HG03378 (cell line): ENCODE data around the gene GOSR1.
A peak's percentile ranks its signal among the peaks of the same experiment; 100 is the strongest.
"Not testable (repeated sequence)": the region's sequence is repeated elsewhere in the genome, so short reads cannot be mapped to it uniquely, and the experiment has no call there.

Experiments
- ATAC-seq: cut with Tn5 transposase; IDR thresholded peaks from one replicate; pipeline ENCODE4 v1.9.1; 2021; ENCODE audit warnings: mild to moderate bottlenecking, moderate library complexity; ENCODE audit not compliant: unreplicated experiment

Gene GOSR1

DNA sequence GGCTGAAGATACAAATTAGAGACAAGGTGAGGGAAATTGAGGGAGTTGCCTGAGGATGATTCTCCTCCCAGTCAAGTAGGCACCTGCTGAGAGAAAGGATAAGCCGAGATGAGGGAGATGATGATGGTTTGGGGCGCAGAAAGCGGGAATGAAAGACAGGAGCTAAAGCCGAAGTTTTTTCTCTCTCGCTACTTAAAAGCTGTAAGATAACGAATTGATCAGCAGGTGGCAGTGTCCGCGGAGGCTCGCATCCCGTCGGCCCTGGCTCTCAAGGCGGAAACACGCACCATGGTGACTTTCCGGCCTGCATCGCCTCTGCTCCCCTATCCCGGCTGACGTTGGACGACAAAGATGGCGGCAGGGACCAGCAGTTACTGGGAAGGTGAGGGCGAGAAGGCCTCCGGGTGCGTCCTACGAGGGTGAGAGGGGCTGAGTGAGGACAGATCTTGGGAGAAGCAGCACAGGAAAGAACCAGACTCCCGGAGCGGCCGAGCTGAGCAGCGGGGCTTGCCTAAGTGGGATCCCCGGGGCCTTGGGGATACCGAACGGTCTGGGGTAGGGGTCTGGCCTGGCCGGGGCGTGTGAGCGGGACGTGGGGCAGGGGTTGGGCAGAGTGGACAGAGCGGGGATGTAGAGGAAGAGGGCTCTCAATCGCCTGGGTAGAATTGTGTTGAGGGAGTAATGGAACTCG lies at the start of gene GOSR1:
TSS of gene GOSR1 (plus strand) at position 326 of the 691 bp plus-strand sequence. CDS start at position 352, 26 bp downstream.
- ATAC-seq, result peak; percentile 74

DNA sequence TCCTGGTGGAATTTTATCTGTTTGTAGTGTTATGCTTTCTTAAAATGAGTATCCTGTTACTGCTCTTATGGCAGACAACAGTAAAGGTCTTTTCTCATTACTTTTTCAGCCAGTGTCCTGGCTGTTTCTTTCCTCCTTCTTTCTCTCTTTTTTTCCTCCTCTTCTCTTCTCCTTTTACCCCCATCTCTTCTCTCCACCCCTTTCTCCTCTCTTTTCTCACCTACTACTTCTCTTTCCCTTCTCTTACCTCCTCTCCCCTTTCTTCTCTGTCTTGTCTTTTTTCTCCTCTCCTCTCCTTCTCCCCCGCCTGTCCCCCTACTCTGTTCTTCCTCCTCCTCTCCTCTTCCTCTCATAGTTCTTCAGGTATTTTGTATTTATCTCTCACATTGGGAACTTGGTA lies 49.6 kb upstream of the GOSR1 start:
- ATAC-seq, result no peak

DNA sequence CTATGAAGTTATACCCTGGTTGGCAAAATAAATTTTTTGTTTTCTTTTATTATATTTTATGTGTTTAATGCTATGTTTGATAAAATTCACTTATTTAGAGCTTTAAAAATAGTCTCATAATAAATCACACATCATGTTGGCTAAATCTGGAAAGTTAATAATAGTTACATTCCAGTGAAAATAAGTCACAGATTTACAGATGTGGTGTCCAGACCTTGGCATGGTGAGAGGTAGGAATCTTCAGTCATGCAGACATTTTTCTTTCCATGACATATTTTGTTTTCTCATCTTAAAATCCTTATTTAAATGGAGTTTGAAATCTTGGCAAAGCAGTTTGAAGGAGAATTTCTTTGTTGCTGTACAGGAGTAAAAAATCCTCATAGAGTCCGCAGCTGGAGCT lies 48.1 kb upstream of the GOSR1 start:
- ATAC-seq, result no peak

DNA sequence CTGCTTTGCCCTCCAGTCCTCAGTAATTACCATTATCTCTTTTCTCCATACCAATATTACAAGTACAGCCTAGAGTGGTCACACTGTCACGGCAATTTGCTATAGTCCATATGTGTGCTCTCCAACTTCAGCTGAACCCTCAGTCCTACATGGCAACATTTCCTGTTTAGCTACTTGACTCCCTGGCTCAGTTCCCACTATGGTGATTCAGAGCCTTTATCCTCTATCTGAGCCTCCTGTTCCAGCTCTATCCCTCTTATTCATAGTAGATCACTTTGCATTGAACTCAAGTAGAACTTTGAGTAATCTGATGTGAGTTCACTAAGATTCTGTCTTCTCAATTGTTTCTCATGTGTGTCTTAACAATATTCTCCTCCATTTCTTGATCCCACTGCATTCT lies 43.7 kb upstream of the GOSR1 start:
- no peak for ATAC-seq

DNA sequence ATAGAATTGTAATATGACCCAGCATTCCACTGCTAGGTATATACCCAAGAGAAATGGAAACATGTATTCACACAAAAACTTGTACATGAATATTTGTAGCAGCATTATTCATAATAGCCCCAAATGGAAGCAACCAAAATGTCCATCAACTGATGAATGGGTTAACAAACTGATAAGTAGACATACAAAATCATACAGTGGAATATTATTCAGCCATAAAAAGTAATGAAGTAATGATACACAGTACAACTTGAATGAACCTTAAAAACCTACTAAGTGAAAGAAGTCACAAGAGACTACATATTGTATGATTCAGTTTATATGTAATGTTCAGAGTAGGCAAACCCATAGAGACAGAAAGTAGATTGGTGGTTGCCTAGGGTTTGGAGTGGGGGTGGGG lies 40.5 kb upstream of the GOSR1 start:
- ATAC-seq, result no peak

DNA sequence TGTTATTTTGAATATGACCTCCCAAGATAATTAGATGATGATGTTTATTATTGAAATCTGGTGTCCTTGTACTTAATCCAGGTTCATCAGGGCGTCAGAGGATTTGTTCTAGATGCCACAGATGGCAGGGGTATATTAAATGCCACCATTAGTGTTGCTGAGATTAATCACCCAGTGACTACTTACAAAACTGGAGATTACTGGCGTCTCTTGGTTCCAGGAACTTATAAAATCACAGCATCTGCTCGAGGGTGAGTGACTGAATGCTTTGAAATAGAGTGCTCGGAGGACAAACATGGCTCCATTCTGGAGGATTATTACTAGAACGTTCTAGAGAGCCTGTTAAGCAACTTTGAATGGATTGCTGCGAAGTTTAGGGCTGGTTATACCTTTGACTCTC lies 33.5 kb upstream of the GOSR1 start:
- ATAC-seq, result no peak

DNA sequence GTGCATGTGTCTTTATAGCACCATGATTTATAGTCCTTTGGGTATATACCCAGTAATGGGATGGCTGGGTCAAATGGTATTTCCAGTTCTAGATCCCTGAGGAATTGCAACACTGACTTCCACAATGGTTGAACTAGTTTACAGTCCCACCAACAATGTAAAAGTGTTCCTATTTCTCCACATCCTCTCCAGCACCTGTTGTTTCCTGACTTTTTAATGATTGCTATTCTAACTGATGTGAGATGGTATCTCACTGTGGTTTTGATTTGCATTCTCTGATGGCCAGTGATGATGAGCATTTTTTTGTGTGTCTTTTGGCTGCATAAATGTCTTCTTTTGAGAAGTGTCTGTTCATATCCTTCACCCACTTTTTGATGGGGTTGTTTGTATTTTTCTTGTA lies 30.6 kb upstream of the GOSR1 start:
- ATAC-seq, result not testable (repeated sequence)

DNA sequence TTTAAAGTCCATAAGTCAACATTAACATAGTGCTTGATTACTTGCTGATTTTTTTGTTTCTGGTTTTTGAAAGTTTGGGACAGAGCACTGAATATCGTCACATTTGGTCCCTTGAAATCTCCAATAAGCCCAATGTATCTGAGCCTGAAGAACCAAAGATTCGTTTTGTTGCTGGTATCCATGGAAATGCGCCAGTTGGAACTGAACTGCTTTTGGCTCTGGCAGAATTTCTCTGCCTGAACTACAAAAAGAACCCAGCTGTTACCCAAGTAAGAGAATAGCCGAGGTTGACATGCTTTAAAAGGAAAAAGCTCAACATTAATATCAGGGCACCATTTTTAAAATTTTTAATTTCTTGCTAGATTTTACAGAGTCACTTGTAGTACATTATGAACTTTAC lies 27.7 kb upstream of the GOSR1 start:
- no peak for ATAC-seq

DNA sequence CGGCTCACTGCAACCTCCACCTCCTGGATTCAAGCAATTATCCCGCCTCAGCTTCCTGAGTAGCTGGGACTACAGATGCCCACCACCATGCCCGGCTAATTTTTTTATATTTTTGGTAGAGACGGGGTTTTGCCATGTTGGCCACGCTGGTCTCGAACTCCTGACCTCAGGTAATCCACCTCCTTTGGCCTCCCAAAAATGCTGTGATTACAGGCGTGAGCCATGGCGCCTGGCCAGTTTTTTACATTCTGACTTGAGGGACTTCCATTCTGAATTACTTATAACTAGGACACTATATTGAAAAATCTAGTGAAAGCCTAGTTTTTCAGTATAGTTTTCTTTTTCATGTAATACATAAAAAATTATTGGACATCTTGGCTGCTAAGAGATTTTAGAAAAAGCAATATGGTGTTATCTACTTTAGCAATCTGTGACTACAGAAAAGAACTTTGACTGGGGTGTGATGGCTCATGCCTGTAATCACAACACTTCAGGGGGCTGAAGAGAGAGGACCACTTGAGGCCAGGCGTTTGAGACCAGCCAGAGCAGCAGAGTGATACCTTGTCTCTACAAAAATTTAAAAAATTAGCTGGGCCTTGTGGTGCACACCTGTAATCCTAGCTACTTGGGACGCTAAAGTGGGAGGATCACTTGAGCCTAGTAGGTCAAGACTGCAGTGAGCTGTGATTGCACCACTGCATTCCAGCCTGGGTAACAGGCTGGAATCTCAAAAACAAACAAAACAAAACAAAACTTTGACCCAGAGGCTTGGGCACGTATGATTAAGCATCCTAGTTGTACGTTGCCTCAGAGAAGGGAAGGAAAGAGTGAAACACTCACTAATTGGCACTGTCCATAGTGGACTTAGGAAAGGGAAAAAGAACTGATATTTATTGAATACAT lies 26.8 kb upstream of the GOSR1 start:
- ATAC-seq, result no peak

DNA sequence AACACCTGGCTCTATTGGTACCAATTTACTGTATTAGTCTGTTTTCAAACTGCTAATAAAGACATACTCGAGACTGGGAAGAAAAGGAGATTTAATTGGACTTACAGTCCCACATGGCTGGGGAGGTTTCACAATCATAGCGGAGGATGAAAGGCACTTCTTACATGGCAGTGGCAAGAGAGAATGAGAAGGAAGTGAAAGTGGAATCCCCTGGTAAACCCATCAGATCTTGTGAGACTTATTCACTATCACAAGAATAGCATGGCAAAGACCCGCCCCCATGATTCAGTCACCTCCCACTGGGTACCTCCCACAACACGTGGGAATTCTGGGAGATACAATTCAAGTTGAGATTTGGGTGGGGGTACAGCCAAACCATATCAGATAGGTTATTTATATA lies 22.6 kb upstream of the GOSR1 start:
- ATAC-seq, result no peak

DNA sequence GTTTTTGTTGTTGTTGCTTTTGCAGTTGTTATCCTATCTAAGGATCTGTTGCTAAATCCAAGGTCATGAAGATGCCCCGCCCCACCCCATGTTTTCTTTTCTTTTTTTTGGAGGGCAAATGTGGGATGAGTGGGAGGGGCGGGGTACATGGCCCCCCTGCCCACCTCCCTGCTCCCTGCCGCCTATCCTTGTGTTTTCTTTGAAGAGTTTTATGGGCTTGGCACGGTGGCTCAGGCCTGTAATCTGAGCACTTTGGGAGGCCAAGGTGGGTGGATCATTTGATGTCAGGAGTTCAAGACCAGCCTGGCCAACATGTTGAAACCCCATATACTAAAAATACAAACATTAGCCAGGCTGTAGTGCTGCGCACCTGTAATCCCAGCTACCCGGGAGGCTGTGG lies 18.8 kb upstream of the GOSR1 start:
- no peak for ATAC-seq

- ATAC-seq, result not testable (repeated sequence)
These were observed 18.3 kb upstream of the GOSR1 start for GRCh38 chr17:30458797-30459413.

GRCh38 chr17:30468465-30468864 lies 8.7 kb upstream of the GOSR1 start:
- ATAC-seq, result no peak

DNA sequence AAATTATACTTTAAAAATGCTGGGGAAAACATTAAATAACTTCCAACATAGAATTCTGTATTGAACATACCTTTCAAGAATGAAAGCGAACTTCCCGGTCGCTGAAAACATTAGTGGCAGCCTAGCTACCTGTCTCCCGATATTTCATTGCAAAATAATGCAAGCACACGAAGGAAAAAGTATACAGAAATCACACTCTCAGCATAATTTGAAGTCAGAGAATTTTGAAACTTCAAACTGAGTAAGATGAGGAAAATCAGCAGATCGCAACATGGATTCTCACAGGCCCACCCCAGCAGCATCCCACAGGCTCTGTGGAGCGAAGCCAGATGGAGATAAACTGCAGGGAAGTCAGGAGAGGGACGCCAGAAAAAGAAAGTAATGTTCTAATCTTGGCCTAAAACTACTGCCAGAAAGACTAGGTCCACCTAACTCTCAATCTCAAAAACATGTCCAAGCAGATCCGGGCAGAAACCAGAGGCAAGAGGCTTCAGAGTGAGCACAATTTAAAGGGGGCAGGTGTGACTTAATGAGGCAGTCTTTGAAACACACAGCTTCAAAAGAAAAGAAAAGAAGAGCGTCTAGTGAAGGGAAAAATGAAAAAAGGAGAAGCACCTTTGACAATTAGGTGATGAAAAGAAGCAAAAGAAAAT lies 4.8 kb upstream of the GOSR1 start:
- no peak for ATAC-seq

GRCh38 chr17:30475206-30475605 lies 2.0 kb upstream of the GOSR1 start:
- ATAC-seq, result no peak

GRCh38 chr17:30476726-30477082 lies 504 bp upstream of the GOSR1 start:
- ATAC-seq, result peak; percentile 24

DNA sequence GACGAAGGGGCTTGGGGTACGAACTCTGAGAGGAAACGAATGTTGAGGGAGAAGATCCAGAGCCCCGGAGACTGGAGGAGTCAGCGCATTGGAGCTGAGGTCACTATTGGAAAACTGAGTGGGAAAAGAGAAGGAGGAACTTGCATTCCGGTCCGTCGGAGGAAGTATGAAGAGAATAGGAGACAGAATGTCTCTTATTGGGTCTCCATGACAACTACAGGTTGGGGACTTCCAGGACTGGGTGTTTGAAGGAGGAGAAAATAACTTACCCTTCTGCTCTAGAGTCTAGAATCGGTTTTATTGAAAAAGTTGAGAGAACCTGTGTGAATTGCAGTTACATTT lies 537 bp downstream of the GOSR1 start:
- ATAC-seq, result no peak

GRCh38 chr17:30482555-30482954 lies 5.3 kb downstream of the GOSR1 start:
- no peak for ATAC-seq

- ATAC-seq, result no peak
These were observed 6.0 kb downstream of the GOSR1 start for GRCh38 chr17:30483159-30483558.

GRCh38 chr17:30493780-30494179 lies 16.6 kb downstream of the GOSR1 start:
- ATAC-seq, result no peak

- ATAC-seq, result no peak
These were observed 18.4 kb downstream of the GOSR1 start for GRCh38 chr17:30495586-30495985.
